K562 (cell line): ENCODE measurements around the gene GZF1. TPM values are rescaled to one million over a fixed set of nuclear protein-coding genes. Genes with fewer than 3 reads are reported as not detected.

ENCODE experiments used
- ARID2 ChIP-seq: fragments of 450-650 bp; IDR thresholded peaks from 2 replicates; pipeline ENCODE4 v1.6.1; 2017; ENCODE audit warnings: antibody characterized with exemption, mild to moderate bottlenecking
- ARID3B ChIP-seq: fragments of 250-450 bp; sonication (Bioruptor Pico); IDR thresholded peaks from 2 replicates; pipeline ENCODE4 v1.4.0; 2020; ENCODE audit warnings: borderline replicate concordance
- CLOCK ChIP-seq: fragments of 250-450 bp; sonication (Bioruptor Pico); IDR thresholded peaks from 2 replicates; pipeline ENCODE4 v1.4.0; 2020; ENCODE audit warnings: mild to moderate bottlenecking, moderate library complexity, borderline replicate concordance
- CTCF ChIP-seq, 3 experiments: IDR thresholded peaks in 2 of 3; conservative IDR thresholded peaks in 1 of 3; 2 replicates each; pipeline ENCODE4 v1.5.1; 2011 to 2012; ENCODE audit warnings: low read length in 3 of 3, mild to moderate bottlenecking in 3 of 3, control low read depth in 2 of 3, improper control_type of control experiment in 1 of 3, inconsistent platforms in 1 of 3, low read depth in 1 of 3, mixed read lengths in 1 of 3, moderate library complexity in 1 of 3; ENCODE audit not compliant: insufficient read depth in 2 of 3
- HMGXB4 ChIP-seq: sonication (generic); formaldehyde crosslinking; IDR thresholded peaks from 2 replicates; pipeline ENCODE4 v1.8.1; 2023; ENCODE audit warnings: mild to moderate bottlenecking, missing genetic modification reagents
- PRDM10 ChIP-seq: fragments of 450-650 bp; IDR thresholded peaks from 2 replicates; pipeline ENCODE4 v1.6.1; 2018; ENCODE audit not compliant: partially characterized antibody
- RB1 ChIP-seq: fragments of 450-650 bp; IDR thresholded peaks from 2 replicates; pipeline ENCODE4 v1.6.1; 2017; ENCODE audit warnings: low read depth, mild to moderate bottlenecking
- SMARCC2 ChIP-seq: fragments of 450-650 bp; IDR thresholded peaks from 2 replicates; pipeline ENCODE4 v1.6.1; 2017; ENCODE audit warnings: antibody characterized with exemption, moderate library complexity, mild to moderate bottlenecking, low read depth
- STAT6 ChIP-seq: sonication (generic); formaldehyde crosslinking; IDR thresholded peaks from 2 replicates; pipeline ENCODE4 v1.8.1; 2023; ENCODE audit warnings: mild to moderate bottlenecking, missing genetic modification reagents
- TRIM24 ChIP-seq, 2 experiments: fragments of 450-650 bp; IDR thresholded peaks; 2 replicates each; pipeline ENCODE4 v1.6.1; 2016
- ZNF174 ChIP-seq: fragments of 250-450 bp; sonication (Bioruptor Pico); IDR thresholded peaks from 2 replicates; pipeline ENCODE4 v1.4.0; 2020; ENCODE audit warnings: mild to moderate bottlenecking
- ZNF696 ChIP-seq: fragments of 250-450 bp; sonication (Bioruptor Pico); conservative IDR thresholded peaks from 2 replicates; pipeline ENCODE4 v1.4.0; 2020; ENCODE audit warnings: mild to moderate bottlenecking, moderate library complexity
- polyA plus RNA-seq, 8 experiments: library from polyadenylated mRNA; depleted of rRNA in 4 of 8; stranded (reverse) in 5 of 8; unstranded in 3 of 8; fragments of >200 nt; fragmentation: Nextera tagmentation in 2 of 8; fragmentation: Illumina TruSeq in 1 of 8; extraction: Ambion mirVana in 2 of 8; extraction: Trizol in 1 of 8; gene quantifications; 2 replicates each; pipeline versions ENCODE4 v1.2.1 to v1.2.3, GENCODE V29; 2011 to 2014; ENCODE audit warnings: inconsistent platforms in 1 of 8, missing spikeins in 1 of 8
- total RNA-seq, 7 experiments: library from RNA; depleted of rRNA in 6 of 7; stranded (reverse); fragments of >200 nt in 6 of 7; fragmentation: Illumina TruSeq in 2 of 7; extraction: Trizol in 2 of 7; gene quantifications; 2 replicates each; pipeline versions ENCODE4 v1.2.1 to v1.2.3, GENCODE V29; 2011 to 2021; ENCODE audit warnings: low replicate concordance in 1 of 7

The GZF1 gene
- total and polyA plus RNA-seq, 9 of the 15 experiments (the other 6 are each of a cell fraction or from before 2014, with no cell fraction given) = 1.2 to 15.7 (median 7.4) TPM

GRCh38 chr20:23366384-23366783 lies 4.4 kb downstream of the GZF1 start (continued):
- TF ChIP-seq ARID3B (CRISPR knock-in tag) (no peak), TRIM24 (IDR thresholded peaks at IDR 0.05) (peak in 1 of 2 experiments; percentile 11; a peak in 1 of 4 replicates), HMGXB4 (CRISPR knock-in tag) (no peak), RB1 (no peak), PRDM10 (no peak), ZNF174 (no peak), STAT6 (no peak), SMARCC2 (no peak), ARID2 (no peak), ZNF696 (CRISPR knock-in tag) (no peak), CLOCK (CRISPR knock-in tag) (no peak), CTCF (IDR thresholded peaks at IDR 0.05 in 2 of 3, conservative IDR thresholded peaks at IDR 0.05 in 1 of 3; ENCODE audit: insufficient read depth in 2 of 3, low read depth in 1 of 3, low read length in 3 of 3) (no peak)
